ENCODE data around the gene INO80C. TPM values are rescaled to one million over a fixed set of nuclear protein-coding genes. Genes with fewer than 3 reads are reported as not detected.

INO80C gene
- total RNA-seq, 1 experiment from 2014 or later: 42.3 TPM

DNA sequence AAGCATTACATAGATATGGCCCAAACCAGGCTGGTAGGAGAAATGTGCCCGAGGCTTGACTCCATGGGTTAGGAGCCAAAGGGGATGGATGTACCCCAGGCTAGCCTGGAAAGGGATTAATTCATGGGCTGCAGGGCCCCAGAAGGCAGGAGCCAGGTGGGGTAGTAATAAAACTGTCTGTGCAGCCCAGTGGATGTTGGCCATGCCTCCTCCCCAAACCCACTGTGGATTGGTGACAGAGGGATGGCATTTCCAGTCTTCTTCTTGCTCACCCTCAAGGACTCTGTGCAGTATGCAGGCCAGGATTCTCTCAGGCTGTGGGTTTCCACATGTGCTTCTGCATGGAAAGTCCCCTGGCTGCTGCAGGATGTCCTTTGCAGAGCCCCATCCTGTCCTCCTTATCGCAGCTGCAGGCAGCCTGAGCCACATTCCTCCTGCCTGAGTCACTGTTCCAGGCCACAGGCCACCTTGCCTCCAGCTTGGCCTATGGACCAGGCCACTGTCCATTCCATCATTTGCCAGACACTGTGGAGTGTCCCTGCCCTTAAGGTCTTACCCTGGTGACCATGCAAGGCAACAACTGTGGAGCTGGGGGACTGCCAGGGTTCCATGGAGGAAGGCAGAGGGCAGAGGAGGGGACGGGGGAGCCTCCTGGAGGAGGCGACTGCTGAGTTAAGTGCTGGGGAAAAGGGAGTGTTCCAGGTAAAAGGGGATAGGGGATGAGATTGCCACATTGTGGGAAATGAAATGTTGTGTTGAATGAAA, 38.9 kb downstream of the INO80C start:
- CTCF ChIA-PET: interaction anchor here (1.9 kb wide), 1 partner anchor 72 kb away, joined by 7 read pairs; no protein-coding TSS in a partner anchor
- POLR2A ChIA-PET: interaction anchor here (0.7 kb wide), 1 partner anchor 54 kb away, joined by 3 read pairs; no protein-coding TSS in a partner anchor
- TF ChIP-seq, protein P1, sequence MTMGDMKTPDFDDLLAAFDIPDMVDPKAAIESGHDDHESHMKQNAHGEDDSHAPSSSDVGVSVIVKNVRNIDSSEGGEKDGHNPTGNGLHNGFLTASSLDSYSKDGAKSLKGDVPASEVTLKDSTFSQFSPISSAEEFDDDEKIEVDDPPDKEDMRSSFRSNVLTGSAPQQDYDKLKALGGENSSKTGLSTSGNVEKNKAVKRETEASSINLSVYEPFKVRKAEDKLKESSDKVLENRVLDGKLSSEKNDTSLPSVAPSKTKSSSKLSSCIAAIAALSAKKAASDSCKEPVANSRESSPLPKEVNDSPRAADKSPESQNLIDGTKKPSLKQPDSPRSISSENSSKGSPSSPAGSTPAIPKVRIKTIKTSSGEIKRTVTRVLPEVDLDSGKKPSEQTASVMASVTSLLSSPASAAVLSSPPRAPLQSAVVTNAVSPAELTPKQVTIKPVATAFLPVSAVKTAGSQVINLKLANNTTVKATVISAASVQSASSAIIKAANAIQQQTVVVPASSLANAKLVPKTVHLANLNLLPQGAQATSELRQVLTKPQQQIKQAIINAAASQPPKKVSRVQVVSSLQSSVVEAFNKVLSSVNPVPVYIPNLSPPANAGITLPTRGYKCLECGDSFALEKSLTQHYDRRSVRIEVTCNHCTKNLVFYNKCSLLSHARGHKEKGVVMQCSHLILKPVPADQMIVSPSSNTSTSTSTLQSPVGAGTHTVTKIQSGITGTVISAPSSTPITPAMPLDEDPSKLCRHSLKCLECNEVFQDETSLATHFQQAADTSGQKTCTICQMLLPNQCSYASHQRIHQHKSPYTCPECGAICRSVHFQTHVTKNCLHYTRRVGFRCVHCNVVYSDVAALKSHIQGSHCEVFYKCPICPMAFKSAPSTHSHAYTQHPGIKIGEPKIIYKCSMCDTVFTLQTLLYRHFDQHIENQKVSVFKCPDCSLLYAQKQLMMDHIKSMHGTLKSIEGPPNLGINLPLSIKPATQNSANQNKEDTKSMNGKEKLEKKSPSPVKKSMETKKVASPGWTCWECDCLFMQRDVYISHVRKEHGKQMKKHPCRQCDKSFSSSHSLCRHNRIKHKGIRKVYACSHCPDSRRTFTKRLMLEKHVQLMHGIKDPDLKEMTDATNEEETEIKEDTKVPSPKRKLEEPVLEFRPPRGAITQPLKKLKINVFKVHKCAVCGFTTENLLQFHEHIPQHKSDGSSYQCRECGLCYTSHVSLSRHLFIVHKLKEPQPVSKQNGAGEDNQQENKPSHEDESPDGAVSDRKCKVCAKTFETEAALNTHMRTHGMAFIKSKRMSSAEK (CRISPR knock-in tag; IDR thresholded peaks at IDR 0.05; ENCODE audit: borderline replicate concordance): no peak
- TF ChIP-seq NR3C1 (CRISPR knock-in tag; conservative IDR thresholded peaks at IDR 0.05; ENCODE audit: low read depth) (no peak), NFATC4 (CRISPR knock-in tag; IDR thresholded peaks at IDR 0.05) (no peak), TEAD4 (CRISPR knock-in tag; IDR thresholded peaks at IDR 0.05) (no peak)
- TF ChIP-seq, protein P2, sequence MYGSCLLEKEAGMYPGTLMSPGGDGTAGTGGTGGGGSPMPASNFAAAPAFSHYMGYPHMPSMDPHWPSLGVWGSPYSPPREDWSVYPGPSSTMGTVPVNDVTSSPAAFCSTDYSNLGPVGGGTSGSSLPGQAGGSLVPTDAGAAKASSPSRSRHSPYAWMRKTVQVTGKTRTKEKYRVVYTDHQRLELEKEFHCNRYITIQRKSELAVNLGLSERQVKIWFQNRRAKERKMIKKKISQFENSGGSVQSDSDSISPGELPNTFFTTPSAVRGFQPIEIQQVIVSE (CRISPR knock-in tag; IDR thresholded peaks at IDR 0.05; ENCODE audit: borderline replicate concordance): no peak
- no peak for DNase-seq (ENCODE audit: low spot score)
- Mint-ChIP-seq H3K9me3 (no peaks in the 10 kb centered on the region), H3K27me3 (ENCODE audit: low read depth) (no peaks in the 10 kb centered on the region), H3K27ac (peak overlapping the region; percentile 57; the same call in 1 of the 2 replicates), H3K36me3 (no peaks in the 10 kb centered on the region), H3K4me1 (peaks cover 20% of the 10 kb centered on the region), H3K4me3 (no peak overlapping the region)
- peak; percentile 87 for ATAC-seq

DNA sequence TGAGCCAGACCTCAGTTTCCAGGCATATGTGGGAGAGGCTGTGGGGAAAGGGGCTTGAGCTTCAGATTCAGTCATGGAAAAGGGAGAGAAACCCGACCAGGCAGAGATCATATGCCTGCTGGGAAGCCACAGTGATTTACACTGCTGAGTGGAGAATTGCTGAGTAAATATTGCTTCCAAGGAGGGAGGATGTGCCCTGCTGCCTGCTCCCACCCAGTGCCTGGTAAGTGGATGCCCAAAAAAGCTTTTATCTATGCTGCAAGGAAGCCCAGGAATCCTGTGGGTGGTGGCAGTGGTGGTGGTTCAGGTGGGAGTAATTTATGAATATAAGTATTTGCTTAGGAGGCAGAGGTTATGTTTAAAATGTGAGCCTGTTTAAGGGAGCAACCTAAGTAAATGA, 39.5 kb downstream of the INO80C start:
- Mint-ChIP-seq H3K9me3 (no peaks in the 10 kb centered on the region), H3K27me3 (ENCODE audit: low read depth) (no peaks in the 10 kb centered on the region), H3K36me3 (no peaks in the 10 kb centered on the region), H3K4me1 (peaks cover 20% of the 10 kb centered on the region), H3K27ac (no peak overlapping the region), H3K4me3 (no peak overlapping the region)
- ChIA-PET CTCF (interaction anchor here (1.9 kb wide), 1 partner anchor 72 kb away, joined by 7 read pairs; no protein-coding TSS in a partner anchor), POLR2A (interaction anchor here (0.7 kb wide), 1 partner anchor 55 kb away, joined by 3 read pairs; no protein-coding TSS in a partner anchor)
- TF ChIP-seq EMX1 (CRISPR knock-in tag; IDR thresholded peaks at IDR 0.05): no peak
- TF ChIP-seq, protein P3, sequence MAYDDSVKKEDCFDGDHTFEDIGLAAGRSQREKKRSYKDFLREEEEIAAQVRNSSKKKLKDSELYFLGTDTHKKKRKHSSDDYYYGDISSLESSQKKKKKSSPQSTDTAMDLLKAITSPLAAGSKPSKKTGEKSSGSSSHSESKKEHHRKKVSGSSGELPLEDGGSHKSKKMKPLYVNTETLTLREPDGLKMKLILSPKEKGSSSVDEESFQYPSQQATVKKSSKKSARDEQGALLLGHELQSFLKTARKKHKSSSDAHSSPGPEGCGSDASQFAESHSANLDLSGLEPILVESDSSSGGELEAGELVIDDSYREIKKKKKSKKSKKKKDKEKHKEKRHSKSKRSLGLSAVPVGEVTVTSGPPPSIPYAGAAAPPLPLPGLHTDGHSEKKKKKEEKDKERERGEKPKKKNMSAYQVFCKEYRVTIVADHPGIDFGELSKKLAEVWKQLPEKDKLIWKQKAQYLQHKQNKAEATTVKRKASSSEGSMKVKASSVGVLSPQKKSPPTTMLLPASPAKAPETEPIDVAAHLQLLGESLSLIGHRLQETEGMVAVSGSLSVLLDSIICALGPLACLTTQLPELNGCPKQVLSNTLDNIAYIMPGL (CRISPR knock-in tag; IDR thresholded peaks at IDR 0.05): no peak
- TF ChIP-seq, protein P4, sequence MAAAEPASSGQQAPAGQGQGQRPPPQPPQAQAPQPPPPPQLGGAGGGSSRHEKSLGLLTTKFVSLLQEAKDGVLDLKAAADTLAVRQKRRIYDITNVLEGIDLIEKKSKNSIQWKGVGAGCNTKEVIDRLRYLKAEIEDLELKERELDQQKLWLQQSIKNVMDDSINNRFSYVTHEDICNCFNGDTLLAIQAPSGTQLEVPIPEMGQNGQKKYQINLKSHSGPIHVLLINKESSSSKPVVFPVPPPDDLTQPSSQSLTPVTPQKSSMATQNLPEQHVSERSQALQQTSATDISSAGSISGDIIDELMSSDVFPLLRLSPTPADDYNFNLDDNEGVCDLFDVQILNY (CRISPR knock-in tag; IDR thresholded peaks at IDR 0.05): no peak
- TF ChIP-seq, protein P5, sequence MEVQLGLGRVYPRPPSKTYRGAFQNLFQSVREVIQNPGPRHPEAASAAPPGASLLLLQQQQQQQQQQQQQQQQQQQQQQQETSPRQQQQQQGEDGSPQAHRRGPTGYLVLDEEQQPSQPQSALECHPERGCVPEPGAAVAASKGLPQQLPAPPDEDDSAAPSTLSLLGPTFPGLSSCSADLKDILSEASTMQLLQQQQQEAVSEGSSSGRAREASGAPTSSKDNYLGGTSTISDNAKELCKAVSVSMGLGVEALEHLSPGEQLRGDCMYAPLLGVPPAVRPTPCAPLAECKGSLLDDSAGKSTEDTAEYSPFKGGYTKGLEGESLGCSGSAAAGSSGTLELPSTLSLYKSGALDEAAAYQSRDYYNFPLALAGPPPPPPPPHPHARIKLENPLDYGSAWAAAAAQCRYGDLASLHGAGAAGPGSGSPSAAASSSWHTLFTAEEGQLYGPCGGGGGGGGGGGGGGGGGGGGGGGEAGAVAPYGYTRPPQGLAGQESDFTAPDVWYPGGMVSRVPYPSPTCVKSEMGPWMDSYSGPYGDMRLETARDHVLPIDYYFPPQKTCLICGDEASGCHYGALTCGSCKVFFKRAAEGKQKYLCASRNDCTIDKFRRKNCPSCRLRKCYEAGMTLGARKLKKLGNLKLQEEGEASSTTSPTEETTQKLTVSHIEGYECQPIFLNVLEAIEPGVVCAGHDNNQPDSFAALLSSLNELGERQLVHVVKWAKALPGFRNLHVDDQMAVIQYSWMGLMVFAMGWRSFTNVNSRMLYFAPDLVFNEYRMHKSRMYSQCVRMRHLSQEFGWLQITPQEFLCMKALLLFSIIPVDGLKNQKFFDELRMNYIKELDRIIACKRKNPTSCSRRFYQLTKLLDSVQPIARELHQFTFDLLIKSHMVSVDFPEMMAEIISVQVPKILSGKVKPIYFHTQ (CRISPR knock-in tag; IDR thresholded peaks at IDR 0.05): no peak
- peak; percentile 14; the same call in 1 of the 2 replicates for ATAC-seq
- DNase-seq (ENCODE audit: low spot score): no peak

All from WTC11 (cell line).